ENCODE data around the gene NADSYN1.

- TF ChIP-seq SP7 (tag by site-specific recombination; IDR thresholded peaks at IDR 0.05) = no peak
- TF ChIP-seq ZNF513 (tag by site-specific recombination; IDR thresholded peaks at IDR 0.05) = no peak
- no peak for TF ChIP-seq ZNF311 (tag by site-specific recombination; IDR thresholded peaks at IDR 0.05; ENCODE audit: borderline replicate concordance)
- no peak for TF ChIP-seq ZNF521 (tag by site-specific recombination; IDR thresholded peaks at IDR 0.05)
- no peak for TF ChIP-seq ZEB2 (tag by site-specific recombination; IDR thresholded peaks at IDR 0.05)
Observed at GRCh38 chr11:71505001-71505400, 52.0 kb downstream of the NADSYN1 start.
